Upper lobe of right lung (tissue), 1 donor: ENCODE data around the gene SKP2. TPM values are rescaled to one million over a fixed set of nuclear protein-coding genes. Genes with fewer than 3 reads are reported as not detected.
A peak's percentile ranks its signal among the peaks of the same experiment; 100 is the strongest.

Experiments
- ATAC-seq: fragments of 200-7000 bp; cut with Tn5 transposase; one replicate; pipeline ENCODE4 v1.9.1; 2020; ENCODE audit warnings: mild to moderate bottlenecking, moderate library complexity
- DNase-seq: peaks from one replicate; pipeline ENCODE4 v3.0.0-alpha.2; 2020
- H3K27ac ChIP-seq: fragments of 200-600 bp; one replicate; pipeline ENCODE4 v1.8.0; 2022
- H3K27me3 ChIP-seq: fragments of 200-600 bp; one replicate; pipeline ENCODE4 v1.8.0; 2022; ENCODE audit warnings: mild to moderate bottlenecking
- H3K36me3 ChIP-seq: fragments of 200-600 bp; one replicate; pipeline ENCODE4 v1.8.0; 2022
- H3K4me1 ChIP-seq: fragments of 200-600 bp; one replicate; pipeline ENCODE4 v1.8.0; 2022
- H3K4me3 ChIP-seq: fragments of 200-600 bp; one replicate; pipeline ENCODE4 v1.8.0; 2022; ENCODE audit warnings: mild to moderate bottlenecking
- H3K9me3 ChIP-seq: fragments of 200-600 bp; one replicate; pipeline ENCODE4 v1.8.0; 2022
- CTCF ChIP-seq: fragments of 200-600 bp; IDR thresholded peaks from one replicate; pipeline ENCODE4 v1.8.0; 2022; ENCODE audit warnings: antibody characterized with exemption
- intact Hi-C: fragments of 100-400 bp; cut with DNase I; formaldehyde crosslinking; loops from one replicate; pipeline ENCODE4 v1.11.0; 2022
- total RNA-seq: library from RNA; stranded (reverse); fragmentation: NEBNext Ultra II Directional; extraction: Animal tissue kit (Norgen Biotek cat#: 25700); gene quantifications from one replicate; pipeline ENCODE4 v1.2.1, GENCODE V29; 2021
- donor health status: DM: no; HTN: yes; CAD: no; lungs with severe emphysema.

SKP2 gene
- total RNA-seq, 1 donor from 2014 or later = 12.1 TPM

GRCh38 chr5:36202521-36202961, 50.6 kb downstream of the SKP2 start:
- H3K36me3 ChIP-seq = peaks cover 34% of the 10 kb centered on the region
- ATAC-seq = peak; percentile 35
- no peak overlapping the region for H3K27ac ChIP-seq
- no peaks in the 10 kb centered on the region for H3K9me3 ChIP-seq
- H3K4me1 ChIP-seq = no peaks in the 10 kb centered on the region
- H3K4me3 ChIP-seq = no peak overlapping the region
- no peaks in the 10 kb centered on the region for H3K27me3 ChIP-seq
- TF ChIP-seq CTCF = no peak
- intact Hi-C loops = no loop called here
- DNase-seq = no peak

GRCh38 chr5:36205329-36205728, 53.4 kb downstream of the SKP2 start:
- TF ChIP-seq CTCF = no peak
- intact Hi-C loops = no loop called here
- no peak overlapping the region for H3K27ac ChIP-seq

GRCh38 chr5:36206913-36207312, 55.0 kb downstream of the SKP2 start:
- DNase-seq = no peak
- no peak for ATAC-seq
- Histone ChIP-seq H3K4me1 (no peaks in the 10 kb centered on the region), H3K4me3 (no peak overlapping the region), H3K27ac (no peak overlapping the region), H3K27me3 (no peaks in the 10 kb centered on the region), H3K9me3 (no peaks in the 10 kb centered on the region), H3K36me3 (peaks cover 34% of the 10 kb centered on the region)
- intact Hi-C loops = no loop called here
- TF ChIP-seq CTCF = no peak

More at GRCh38 chr5:36205329-36205728, 53.4 kb downstream of the SKP2 start:
- H3K4me3 ChIP-seq = no peak overlapping the region
- DNase-seq (no peak), ATAC-seq (no peak)
- H3K9me3 ChIP-seq = no peaks in the 10 kb centered on the region
- H3K27me3 ChIP-seq = no peaks in the 10 kb centered on the region
- H3K36me3 ChIP-seq = peaks cover 27% of the 10 kb centered on the region
- no peaks in the 10 kb centered on the region for H3K4me1 ChIP-seq

- no peaks in the 10 kb centered on the region for H3K27me3 ChIP-seq
- H3K9me3 ChIP-seq = no peaks in the 10 kb centered on the region
- TF ChIP-seq CTCF = no peak
- no peaks in the 10 kb centered on the region for H3K4me1 ChIP-seq
- no peak overlapping the region for H3K4me3 ChIP-seq
- H3K27ac ChIP-seq = no peak overlapping the region
- intact Hi-C loops = no loop called here
- DNase-seq = no peak
- H3K36me3 ChIP-seq = peaks cover 48% of the 10 kb centered on the region
- ATAC-seq = no peak
Measured at GRCh38 chr5:36208786-36209185, 56.9 kb downstream of the SKP2 start.

- no peak for DNase-seq
- intact Hi-C loops = no loop called here
- no peak overlapping the region for H3K4me3 ChIP-seq
- H3K9me3 ChIP-seq = no peaks in the 10 kb centered on the region
- H3K36me3 ChIP-seq = peaks cover 41% of the 10 kb centered on the region
- no peak overlapping the region for H3K27ac ChIP-seq
- H3K4me1 ChIP-seq = no peaks in the 10 kb centered on the region
- no peak for TF ChIP-seq CTCF
- no peaks in the 10 kb centered on the region for H3K27me3 ChIP-seq
- ATAC-seq = no peak
Measured at GRCh38 chr5:36209664-36210063, 57.8 kb downstream of the SKP2 start.

- H3K9me3 ChIP-seq = no peaks in the 10 kb centered on the region
- H3K36me3 ChIP-seq = peaks cover 56% of the 10 kb centered on the region
- no peaks in the 10 kb centered on the region for H3K4me1 ChIP-seq
- no peak overlapping the region for H3K27ac ChIP-seq
- peak; percentile 15 for TF ChIP-seq CTCF
- ATAC-seq = no peak
- H3K4me3 ChIP-seq = no peak overlapping the region
- DNase-seq = no peak
- no peaks in the 10 kb centered on the region for H3K27me3 ChIP-seq
- intact Hi-C loops = no loop called here
Measured at GRCh38 chr5:36214436-36214835, 62.5 kb downstream of the SKP2 start.
